WI38 (cell line): Measurements from ENCODE around the gene ARPC5.

Experiments
- H3K4me3 ChIP-seq: 2 replicates; pipeline ENCODE4 v1.5.1; 2011; ENCODE audit warnings: low read depth, mild to moderate bottlenecking, control low read depth, low read length
- TF ChIP-seq, protein P1 (sequence below): IDR thresholded peaks from 2 replicates; pipeline ENCODE4 v1.5.1; 2012; ENCODE audit warnings: low read depth, mild to moderate bottlenecking, control low read depth, low read length

ARPC5 gene

DNA sequence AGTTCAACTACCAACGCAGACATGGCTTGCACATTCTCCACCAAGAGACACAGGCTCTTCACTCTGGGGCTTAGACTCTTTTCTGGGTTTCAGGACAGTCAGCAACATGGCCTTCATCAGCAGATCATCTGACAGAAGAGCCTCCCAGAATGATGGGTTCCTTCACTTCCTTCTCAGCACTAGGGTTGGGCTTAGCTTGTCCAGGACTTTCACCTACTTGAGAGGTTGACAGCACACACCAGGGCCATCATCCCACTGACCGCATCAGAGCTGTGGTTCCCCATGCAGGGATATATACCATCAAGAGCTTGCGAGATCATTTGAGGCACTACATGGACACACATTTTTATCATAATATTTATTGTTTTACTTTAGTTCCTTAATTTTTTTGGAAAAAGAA, 34.9 kb downstream of the ARPC5 start:
- TF ChIP-seq, protein P1, sequence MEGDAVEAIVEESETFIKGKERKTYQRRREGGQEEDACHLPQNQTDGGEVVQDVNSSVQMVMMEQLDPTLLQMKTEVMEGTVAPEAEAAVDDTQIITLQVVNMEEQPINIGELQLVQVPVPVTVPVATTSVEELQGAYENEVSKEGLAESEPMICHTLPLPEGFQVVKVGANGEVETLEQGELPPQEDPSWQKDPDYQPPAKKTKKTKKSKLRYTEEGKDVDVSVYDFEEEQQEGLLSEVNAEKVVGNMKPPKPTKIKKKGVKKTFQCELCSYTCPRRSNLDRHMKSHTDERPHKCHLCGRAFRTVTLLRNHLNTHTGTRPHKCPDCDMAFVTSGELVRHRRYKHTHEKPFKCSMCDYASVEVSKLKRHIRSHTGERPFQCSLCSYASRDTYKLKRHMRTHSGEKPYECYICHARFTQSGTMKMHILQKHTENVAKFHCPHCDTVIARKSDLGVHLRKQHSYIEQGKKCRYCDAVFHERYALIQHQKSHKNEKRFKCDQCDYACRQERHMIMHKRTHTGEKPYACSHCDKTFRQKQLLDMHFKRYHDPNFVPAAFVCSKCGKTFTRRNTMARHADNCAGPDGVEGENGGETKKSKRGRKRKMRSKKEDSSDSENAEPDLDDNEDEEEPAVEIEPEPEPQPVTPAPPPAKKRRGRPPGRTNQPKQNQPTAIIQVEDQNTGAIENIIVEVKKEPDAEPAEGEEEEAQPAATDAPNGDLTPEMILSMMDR: no peak
- H3K4me3 ChIP-seq: no peak overlapping the region

DNA sequence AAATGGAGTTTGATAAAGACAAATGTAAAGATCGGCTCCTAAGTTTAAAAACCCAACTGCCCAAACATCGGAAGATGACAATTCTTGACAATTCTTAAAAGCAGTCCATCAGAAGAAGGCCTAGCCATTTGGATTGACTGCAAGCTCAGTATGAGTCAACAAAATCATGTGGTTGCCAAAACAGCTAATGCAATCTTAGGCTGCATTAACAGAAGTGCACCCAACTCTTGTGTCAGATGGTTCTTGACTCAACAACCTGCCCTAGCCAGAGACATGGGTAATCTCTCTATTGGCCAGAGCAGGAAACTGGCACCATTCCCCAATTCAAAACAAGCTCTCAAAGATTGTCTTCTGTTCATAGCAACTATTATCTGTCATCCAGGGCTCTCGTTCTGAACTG, 35.4 kb downstream of the ARPC5 start:
- TF ChIP-seq, protein P1: no peak
- H3K4me3 ChIP-seq: no peak overlapping the region

DNA sequence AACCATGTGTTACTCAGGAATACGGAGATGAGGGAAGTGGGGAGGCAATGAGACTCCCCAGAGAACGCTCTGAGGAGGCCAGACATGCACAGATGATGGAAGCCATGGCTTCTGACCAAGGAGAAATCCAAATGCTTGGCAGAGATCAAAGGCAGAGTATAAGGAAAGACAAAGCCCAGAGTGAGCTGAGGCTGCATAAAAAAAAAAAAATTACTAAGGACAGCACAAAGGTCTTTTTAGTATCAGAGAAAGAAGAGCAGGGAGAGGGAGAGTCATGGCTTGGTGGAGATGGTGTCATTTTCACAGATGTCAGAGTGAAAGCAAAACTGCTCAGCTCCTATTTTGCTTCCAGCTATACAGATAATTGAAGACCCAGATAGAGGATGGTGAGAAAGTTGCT, 37.2 kb downstream of the ARPC5 start:
- no peak overlapping the region for H3K4me3 ChIP-seq
- TF ChIP-seq, protein P1: no peak

DNA sequence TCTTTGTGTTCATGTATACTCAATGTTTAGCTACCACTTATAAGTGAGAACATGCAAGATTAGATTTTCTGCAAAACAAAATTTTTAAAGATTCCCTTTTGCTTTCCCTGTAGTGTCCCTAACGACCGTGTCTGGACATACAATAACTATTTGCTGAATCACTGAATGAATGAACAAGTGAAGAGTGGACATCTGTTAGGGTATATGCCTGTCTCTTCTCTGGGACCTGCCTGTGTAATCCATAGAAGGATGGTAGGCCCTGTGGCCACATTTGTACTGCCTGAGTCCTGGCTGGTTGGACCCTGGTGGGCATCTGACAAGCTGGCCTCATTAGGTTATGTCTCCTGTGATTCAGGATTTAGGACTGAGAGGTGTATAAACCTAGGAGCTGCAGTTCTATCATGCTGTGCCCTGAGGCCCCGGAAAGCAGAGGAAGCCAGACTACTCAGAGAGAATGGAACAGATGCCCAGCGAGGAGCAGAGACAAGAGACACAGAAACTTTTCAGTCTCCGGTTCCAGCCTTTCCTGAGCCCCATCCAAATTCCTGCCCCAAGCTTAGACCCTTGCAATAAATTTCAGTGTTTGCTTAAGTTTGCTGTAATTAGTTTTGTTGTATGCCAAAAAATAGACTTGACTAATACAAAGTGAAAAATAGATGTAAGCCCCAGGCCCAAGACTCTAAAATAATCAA, 37.8 kb downstream of the ARPC5 start:
- H3K4me3 ChIP-seq: no peak overlapping the region
- TF ChIP-seq, protein P1: no peak

DNA sequence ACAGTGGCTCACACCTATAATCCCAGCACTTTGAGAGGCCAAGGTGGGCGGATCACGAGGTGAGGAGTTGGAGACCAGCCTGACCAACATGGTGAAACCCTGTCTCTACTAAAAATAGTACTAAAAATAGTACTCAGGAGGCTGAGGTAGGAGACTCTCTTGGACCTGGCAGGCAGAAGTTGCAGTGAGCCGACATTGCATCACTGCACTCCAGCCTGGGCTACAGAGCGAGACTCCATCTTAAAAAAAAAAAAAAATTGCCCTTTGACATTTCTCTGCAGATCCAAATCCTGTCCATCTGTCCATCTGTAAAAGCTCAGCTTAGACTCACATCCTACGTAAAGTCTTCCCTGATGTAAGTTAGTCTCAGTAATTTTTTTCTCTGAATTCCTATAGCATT, 39.1 kb downstream of the ARPC5 start:
- TF ChIP-seq, protein P1: no peak

DNA sequence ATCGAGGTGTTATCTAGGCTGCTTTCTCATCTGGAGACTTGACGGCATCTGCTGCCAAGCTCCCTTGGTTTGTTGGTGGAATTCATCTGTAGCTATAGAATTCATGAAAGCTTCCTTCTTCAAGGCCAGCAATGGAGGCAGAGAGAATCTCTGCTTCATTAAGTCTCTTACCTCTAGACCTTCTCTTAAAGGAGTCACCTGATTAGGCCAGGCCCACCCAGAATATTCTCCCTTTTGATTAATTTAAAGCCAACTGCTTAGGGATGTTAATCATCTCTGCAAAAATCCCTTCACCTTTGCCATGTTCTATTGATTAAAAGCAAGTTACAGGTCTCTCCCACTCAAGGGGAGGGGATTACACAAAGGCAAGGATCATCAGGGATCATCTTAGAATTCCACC, 40.0 kb downstream of the ARPC5 start:
- TF ChIP-seq, protein P1: no peak
- H3K4me3 ChIP-seq: no peak overlapping the region

More for the DNA sequence above, 39.1 kb downstream of the ARPC5 start:
- no peak overlapping the region for H3K4me3 ChIP-seq

DNA sequence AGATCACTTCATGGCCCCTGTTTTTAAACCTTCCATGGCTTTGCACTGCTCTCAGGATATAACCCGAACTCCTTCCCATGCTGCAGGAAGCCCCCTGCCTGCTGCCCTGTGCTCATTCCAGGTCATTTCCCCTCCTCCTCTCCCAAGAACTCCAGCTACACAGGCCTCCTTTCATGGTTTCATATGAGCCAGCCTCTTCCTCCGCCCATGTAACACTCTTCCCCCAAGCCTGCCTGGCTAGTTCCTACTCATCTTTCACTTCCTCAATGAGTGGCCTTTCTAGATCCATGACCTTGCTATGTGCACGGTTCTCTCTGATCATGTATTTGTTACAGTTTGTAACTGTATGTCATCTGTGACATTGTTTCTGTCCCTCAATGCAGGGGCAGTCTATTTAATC, 42.2 kb downstream of the ARPC5 start:
- H3K4me3 ChIP-seq: no peak overlapping the region
- TF ChIP-seq, protein P1: no peak
